GM19397 (cell line): ENCODE results near the gene VPS9D1.
"Not testable (repeated sequence)": the region's sequence is repeated elsewhere in the genome, so short reads cannot be mapped to it uniquely, and the experiment has no call there.

Source experiments
- ATAC-seq: cut with Tn5 transposase; IDR thresholded peaks from one replicate; pipeline ENCODE4 v1.9.1; 2021; ENCODE audit warnings: mild to moderate bottlenecking, moderate library complexity; ENCODE audit not compliant: unreplicated experiment

Gene VPS9D1

DNA sequence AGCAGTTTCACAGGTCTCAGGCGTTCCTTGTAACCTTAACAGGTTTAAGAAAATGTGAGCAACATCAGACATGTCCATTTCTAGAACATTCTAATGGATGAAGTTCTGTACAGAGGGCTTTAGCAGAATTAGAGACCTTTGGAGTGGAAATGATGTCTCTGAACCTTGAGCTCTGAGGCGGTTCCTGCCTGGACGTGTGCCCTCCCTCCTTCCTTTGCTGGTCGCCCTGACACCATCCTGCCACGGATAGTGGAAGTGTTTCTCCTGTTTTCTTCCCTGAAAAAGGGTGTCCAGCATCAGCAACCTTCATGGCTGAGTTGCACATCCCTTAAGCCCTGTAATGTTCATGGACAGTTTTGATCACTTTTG, 51.9 kb downstream of the VPS9D1 start:
- no peak for ATAC-seq

DNA sequence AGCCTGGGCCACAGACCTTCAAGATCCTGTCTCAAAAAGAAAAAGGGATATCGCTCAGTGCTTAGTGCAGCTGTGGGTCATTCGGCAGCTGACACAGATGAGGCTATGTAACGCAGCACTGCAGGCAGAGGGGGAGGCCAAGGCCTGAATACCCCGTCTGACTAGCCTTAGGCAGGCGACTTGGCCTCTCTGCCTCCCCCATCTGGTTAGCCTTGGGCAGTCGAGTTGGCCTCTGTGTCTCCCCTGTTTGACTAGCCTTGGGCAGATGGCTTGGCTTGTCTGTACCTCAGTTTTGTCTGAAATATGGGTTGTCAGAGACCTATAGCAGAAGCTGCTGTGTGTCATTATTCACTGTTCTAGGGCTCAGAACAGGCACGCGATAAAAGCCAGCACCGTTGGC, 53.1 kb downstream of the VPS9D1 start:
- ATAC-seq: no peak

DNA sequence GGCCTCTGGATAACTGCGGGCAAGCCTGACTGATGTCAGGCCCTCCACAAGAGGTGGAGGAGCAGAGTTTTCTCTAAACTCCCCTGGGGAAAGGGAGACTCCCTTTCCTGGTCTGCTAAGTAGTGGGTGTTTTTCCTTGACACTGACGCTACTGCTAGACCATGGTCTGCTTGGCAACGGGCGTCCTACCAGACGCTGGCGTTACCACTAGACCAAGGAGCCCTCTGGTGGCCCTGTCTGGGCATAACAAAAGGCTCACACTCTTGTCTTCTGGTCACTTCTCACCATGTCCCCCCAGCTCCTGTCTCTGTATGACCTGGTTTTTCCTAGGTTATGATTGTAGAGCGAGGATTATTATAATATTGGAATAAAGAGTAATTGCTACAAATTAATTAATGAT, 53.7 kb downstream of the VPS9D1 start:
- not testable (repeated sequence) for ATAC-seq

DNA sequence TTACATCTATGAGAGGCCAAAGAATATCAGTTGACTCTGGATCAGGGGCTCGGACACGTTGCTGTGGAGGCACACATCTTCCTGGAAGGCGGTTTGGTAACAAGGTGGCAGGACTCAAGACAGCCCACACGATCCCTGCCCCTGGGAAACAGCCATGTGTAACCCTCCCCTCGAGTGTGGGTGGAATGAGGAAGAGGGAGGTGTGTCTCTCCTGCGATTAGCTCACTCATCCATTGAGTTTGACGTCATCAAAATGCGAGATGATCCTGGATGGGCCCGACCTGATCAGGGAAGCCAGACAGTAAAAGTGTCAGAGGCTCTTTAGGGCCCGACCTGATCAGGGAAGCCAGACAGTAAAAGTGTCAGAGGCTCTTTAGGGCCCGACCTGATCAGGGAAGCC, 56.5 kb downstream of the VPS9D1 start:
- not testable (repeated sequence) for ATAC-seq

DNA sequence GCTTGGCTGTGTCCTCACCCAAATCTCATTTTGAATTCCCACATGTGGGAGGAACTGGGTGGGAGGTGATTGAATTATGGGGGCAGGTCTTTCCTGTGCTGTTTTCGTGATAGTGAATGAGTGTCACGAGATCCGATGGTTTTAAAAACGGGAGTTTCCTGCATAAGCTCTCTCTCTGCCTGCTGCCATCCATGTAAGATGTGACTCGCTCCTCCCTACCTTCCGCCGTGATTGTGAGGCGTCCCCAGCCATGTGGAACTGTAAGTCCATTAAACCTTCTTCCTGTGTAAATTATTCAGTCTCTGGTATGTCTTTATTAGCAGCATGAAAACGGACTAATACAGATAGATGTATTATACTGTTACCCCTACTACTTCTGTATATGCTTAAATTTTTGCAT, 59.5 kb downstream of the VPS9D1 start:
- ATAC-seq: no peak

DNA sequence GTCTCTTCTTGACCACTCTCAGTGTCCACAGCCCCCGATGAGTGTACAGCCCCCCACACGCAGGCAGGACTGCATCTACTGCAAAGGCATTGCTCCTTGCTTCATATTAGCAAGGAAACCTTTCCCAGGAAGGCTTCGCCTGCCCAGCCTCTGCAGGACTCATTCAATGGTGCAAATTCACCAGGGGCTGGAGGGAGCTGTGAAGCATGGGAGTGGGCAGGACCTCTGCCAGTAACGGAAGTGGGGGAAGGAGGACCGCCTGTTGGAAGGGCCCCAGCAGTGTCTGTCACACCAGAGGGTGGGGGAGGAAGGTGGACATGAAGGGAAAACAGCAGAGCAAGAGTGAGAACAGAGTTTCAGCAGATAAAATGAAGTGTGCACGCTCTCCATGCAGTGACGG, 60.6 kb downstream of the VPS9D1 start:
- no peak for ATAC-seq

DNA sequence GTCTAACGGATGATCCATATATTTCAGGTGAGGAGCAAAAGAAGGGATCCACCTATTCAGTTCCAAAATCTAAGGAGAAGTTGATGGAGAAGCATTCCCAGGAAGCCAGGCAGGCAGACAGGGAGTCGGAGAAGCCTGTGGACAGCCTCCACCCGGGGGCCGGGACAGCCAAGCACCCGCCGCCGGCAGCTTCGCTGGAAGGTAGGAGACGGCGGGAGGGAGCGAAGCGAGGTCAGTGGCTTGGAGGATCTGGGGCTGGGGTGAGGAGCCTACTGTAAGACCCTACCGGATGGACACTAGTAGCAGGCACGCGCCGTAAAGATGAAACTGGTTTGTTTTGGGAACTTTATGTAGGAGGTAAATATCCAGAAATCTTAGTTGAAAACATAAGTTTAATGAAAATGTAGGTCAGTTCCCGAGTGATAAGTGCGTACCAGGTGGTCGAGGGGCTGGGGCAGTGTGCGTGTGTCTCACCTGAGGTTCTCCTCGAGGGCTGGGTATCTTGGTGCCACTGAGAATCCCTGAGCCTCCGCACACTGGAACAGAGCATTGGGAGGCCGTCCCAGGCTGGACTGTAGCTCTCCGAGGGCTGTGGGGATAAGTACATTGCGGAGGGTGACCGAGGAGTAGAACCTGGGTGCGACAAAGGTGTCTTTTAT, 62.3 kb downstream of the VPS9D1 start:
- ATAC-seq: no peak

DNA sequence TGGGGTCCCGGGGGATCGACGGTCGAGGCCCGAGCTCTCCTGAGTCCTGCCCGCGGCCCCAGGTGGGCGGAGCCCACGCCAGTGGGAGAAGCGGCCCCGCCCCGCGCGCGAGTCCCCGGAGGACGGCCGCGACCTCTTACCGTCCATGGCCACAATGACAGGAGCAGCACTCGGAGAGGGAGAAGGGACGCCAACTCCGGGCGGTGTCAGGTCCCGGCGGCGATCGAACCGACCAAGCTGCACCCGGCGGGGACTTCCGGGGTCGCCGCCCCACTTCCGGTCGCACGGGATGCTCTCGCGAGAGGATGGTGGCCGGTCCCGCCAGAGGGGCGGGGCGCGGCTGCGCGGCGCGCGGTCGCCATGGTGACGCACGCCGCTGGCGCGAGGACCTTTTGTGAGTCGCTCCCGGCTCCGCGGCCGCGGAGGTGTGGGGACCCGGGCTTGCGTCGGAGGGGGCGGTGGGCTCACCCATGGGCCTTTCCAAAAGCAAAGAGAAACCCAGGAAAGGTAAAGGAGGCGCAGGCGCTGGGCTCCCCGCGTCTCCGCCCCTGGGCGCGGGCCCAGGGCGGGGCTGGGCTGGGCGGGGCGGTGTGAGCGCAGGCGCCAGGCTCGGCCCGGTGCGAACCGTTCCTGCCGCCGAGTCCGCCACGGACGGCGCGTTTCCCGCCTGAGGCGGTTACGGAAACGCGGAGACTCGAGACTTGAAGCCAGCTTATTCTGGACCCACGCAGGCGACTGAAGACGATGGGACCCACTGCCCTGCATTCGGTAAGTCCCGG, 63.1 kb downstream of the VPS9D1 start, which contains the start of the genes CHMP1A and SPATA33:
Gene CHMP1A (minus strand): TSS at position 267 of the 779 bp plus-strand sequence. CDS start 120 bp downstream, at position 147.
Gene SPATA33 (plus strand): TSS at position 395 of the 779 bp plus-strand sequence. CDS start 76 bp downstream, at position 471.
- ATAC-seq: peak; percentile 89
